ENCODE measurements around the gene RPS21.
A peak's percentile ranks its signal among the peaks of the same experiment; 100 is the strongest.

RPS21 gene

GRCh38 chr20:62381842-62382241 is 5.1 kb upstream of the RPS21 start:
- no peak for DNase-seq

- peak; percentile 65 for DNase-seq
Measured at GRCh38 chr20:62382306-62383198, 4.4 kb upstream of the RPS21 start.

- no peak for DNase-seq
Measured at GRCh38 chr20:62387219-62387913, 463 bp downstream of the RPS21 start.

- DNase-seq = no peak
Measured at GRCh38 chr20:62387933-62388635, 1.2 kb downstream of the RPS21 start.

GRCh38 chr20:62388839-62389600 is 2.1 kb downstream of the RPS21 start:
- DNase-seq = no peak

- DNase-seq = no peak
Measured at GRCh38 chr20:62389601-62390087, 2.7 kb downstream of the RPS21 start.

- DNase-seq = no peak
Measured at GRCh38 chr20:62390317-62391164, 3.6 kb downstream of the RPS21 start.

GRCh38 chr20:62391165-62392076 is 4.5 kb downstream of the RPS21 start:
- no peak for DNase-seq

GRCh38 chr20:62392077-62392418 is 5.1 kb downstream of the RPS21 start:
- DNase-seq = no peak

- DNase-seq = no peak
Measured at GRCh38 chr20:62392621-62393334, 5.9 kb downstream of the RPS21 start.

GRCh38 chr20:62393335-62393665 is 6.4 kb downstream of the RPS21 start:
- DNase-seq = no peak

- no peak for DNase-seq
Measured at GRCh38 chr20:62393830-62394229, 6.9 kb downstream of the RPS21 start.

- no peak for DNase-seq
Measured at GRCh38 chr20:62394248-62395245, 7.6 kb downstream of the RPS21 start.

GRCh38 chr20:62395311-62396242 is 8.7 kb downstream of the RPS21 start:
- DNase-seq = no peak

GRCh38 chr20:62396367-62397239 is 9.7 kb downstream of the RPS21 start:
- no peak for DNase-seq

GRCh38 chr20:62398120-62398821 is 11.4 kb downstream of the RPS21 start:
- no peak for DNase-seq

All from T-helper 9 cell (primary cell).